Gastroesophageal sphincter (tissue), 3 donors: ENCODE data around the gene STAP1.

Experiments used
- CTCF ChIP-seq, 4 experiments: fragments of 200-600 bp in 2 of 4; fragments of 450-650 bp in 2 of 4; sonication (generic) in 1 of 4; IDR thresholded peaks; one replicate each; pipeline ENCODE4 v1.5.1; 2017 to 2019; ENCODE audit warnings: antibody characterized with exemption in 4 of 4, mild to moderate bottlenecking in 2 of 4, moderate library complexity in 2 of 4
- EP300 ChIP-seq: sonication (generic); formaldehyde crosslinking; IDR thresholded peaks from one replicate; pipeline ENCODE4 v1.6.1; 2017; ENCODE audit warnings: antibody characterized with exemption, mild to moderate bottlenecking

GRCh38 chr4:67556436-67556835 lies 2.1 kb upstream of the STAP1 start:
- TF ChIP-seq CTCF (IDR thresholded peaks at IDR 0.05) (no peak), EP300 (no peak)
